ENCODE data around the gene CDK6.
A peak's percentile ranks its signal among the peaks of the same experiment; 100 is the strongest.

CDK6 gene

GRCh38 chr7:92794831-92795230 lies 41.5 kb downstream of the CDK6 start:
- no peak overlapping the region for H3K4me3 ChIP-seq (replicated peaks; ENCODE audit: low read depth, low read length)
- no peak for DNase-seq (ENCODE audit: low read depth)
- no peak for TF ChIP-seq CTCF (IDR thresholded peaks at IDR 0.05; ENCODE audit: low read length, missing control alignments)

GRCh38 chr7:92794391-92794790 lies 42.0 kb downstream of the CDK6 start:
- DNase-seq (ENCODE audit: low read depth) = no peak
- TF ChIP-seq CTCF (IDR thresholded peaks at IDR 0.05; ENCODE audit: low read length, missing control alignments) = no peak
- H3K4me3 ChIP-seq (replicated peaks; ENCODE audit: low read depth, low read length) = no peak overlapping the region

GRCh38 chr7:92793656-92794205 lies 42.6 kb downstream of the CDK6 start:
- DNase-seq (ENCODE audit: low read depth) = no peak
- no peak overlapping the region for H3K4me3 ChIP-seq (replicated peaks; ENCODE audit: low read depth, low read length)
- TF ChIP-seq CTCF (IDR thresholded peaks at IDR 0.05; ENCODE audit: low read length, missing control alignments) = no peak

- no peak for TF ChIP-seq CTCF (IDR thresholded peaks at IDR 0.05; ENCODE audit: low read length, missing control alignments)
- peak; percentile 60 for DNase-seq (ENCODE audit: low read depth)
Observed at GRCh38 chr7:92790992-92791391, 45.4 kb downstream of the CDK6 start.

GRCh38 chr7:92788559-92789183 lies 47.7 kb downstream of the CDK6 start:
- no peak for DNase-seq (ENCODE audit: low read depth)
- no peak for TF ChIP-seq CTCF (IDR thresholded peaks at IDR 0.05; ENCODE audit: low read length, missing control alignments)
- H3K4me3 ChIP-seq (replicated peaks; ENCODE audit: low read depth, low read length) = no peak overlapping the region

More at GRCh38 chr7:92790992-92791391, 45.4 kb downstream of the CDK6 start:
- no peak overlapping the region for H3K4me3 ChIP-seq (replicated peaks; ENCODE audit: low read depth, low read length)

GRCh38 chr7:92785923-92786322 lies 50.5 kb downstream of the CDK6 start:
- peak; percentile 74 for DNase-seq (ENCODE audit: low read depth)
- no peak for TF ChIP-seq CTCF (IDR thresholded peaks at IDR 0.05; ENCODE audit: low read length, missing control alignments)
- no peak overlapping the region for H3K4me3 ChIP-seq (replicated peaks; ENCODE audit: low read depth, low read length)

- no peak for DNase-seq (ENCODE audit: low read depth)
- TF ChIP-seq CTCF (IDR thresholded peaks at IDR 0.05; ENCODE audit: low read length, missing control alignments) = no peak
- H3K4me3 ChIP-seq (replicated peaks; ENCODE audit: low read depth, low read length) = no peak overlapping the region
Observed at GRCh38 chr7:92784935-92785334, 51.4 kb downstream of the CDK6 start.

Data from fibroblast of pulmonary artery (primary cell).